ENCODE results near the gene SCLY. TPM values are rescaled to one million over a fixed set of nuclear protein-coding genes. Genes with fewer than 3 reads are reported as not detected.

Gene SCLY
- total and polyA plus RNA-seq, 10 donors: 5.8 to 22.7 (median 14.6) TPM

- intact Hi-C loops (cut with DNase I; ENCODE audit: low total_unique reads): no loop called here
- Histone ChIP-seq H3K4me3 (peak overlapping the region in 2 of 8 donors; percentile 13 to 56), H3K36me3 (no peaks in the 10 kb centered on the region), H3K9me3 (peaks cover 7 to 30% (median 25%) of the 10 kb centered on the region in 8 donors), H3K4me1 (peaks cover 15 to 40% (median 32%) of the 10 kb centered on the region in 6 donors), H3K27ac (peak overlapping the region in 4 of 8 donors; percentile 8 to 67 (median 53)), H3K27me3 (replicated peaks in 1 of 7) (no peaks in the 10 kb centered on the region)
- DNase-seq: peak; percentile 87
- TF ChIP-seq, protein P1, sequence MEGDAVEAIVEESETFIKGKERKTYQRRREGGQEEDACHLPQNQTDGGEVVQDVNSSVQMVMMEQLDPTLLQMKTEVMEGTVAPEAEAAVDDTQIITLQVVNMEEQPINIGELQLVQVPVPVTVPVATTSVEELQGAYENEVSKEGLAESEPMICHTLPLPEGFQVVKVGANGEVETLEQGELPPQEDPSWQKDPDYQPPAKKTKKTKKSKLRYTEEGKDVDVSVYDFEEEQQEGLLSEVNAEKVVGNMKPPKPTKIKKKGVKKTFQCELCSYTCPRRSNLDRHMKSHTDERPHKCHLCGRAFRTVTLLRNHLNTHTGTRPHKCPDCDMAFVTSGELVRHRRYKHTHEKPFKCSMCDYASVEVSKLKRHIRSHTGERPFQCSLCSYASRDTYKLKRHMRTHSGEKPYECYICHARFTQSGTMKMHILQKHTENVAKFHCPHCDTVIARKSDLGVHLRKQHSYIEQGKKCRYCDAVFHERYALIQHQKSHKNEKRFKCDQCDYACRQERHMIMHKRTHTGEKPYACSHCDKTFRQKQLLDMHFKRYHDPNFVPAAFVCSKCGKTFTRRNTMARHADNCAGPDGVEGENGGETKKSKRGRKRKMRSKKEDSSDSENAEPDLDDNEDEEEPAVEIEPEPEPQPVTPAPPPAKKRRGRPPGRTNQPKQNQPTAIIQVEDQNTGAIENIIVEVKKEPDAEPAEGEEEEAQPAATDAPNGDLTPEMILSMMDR (IDR thresholded peaks at IDR 0.05 in 8 of 11, conservative IDR thresholded peaks at IDR 0.05 in 3 of 11): no peak
- peak in 1 of 3 donors; percentile 59 for TF ChIP-seq POLR2AphosphoS5 (IDR thresholded peaks at IDR 0.05)
- TF ChIP-seq POLR2A (IDR thresholded peaks at IDR 0.05): no peak
- 38 to 59% (median 43%) methylated on average over 14 to 19 of the region's 19 CpGs for WGBS, 5 donors
These were observed 47.8 kb downstream of the SCLY start for GRCh38 chr2:238108423-238109183.

DNA sequence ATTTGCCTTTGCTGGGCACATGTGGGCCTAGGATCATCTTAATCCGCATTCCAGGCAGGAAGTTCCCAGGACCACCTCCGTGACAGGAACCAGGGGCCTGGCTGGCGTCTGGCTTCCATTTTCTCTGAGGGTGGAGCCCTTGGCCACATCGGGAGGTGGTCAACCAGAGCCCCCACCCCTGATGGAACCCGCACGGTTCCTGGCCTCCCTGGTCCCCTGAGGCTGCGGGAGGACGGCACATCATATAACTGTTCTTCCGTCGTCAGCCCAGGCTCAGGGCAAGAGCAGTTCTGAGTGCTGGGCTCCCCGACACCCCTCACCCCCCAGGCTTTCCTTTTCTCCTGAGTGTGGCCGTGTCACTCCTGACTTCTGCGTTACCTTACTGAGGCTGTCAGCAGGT, 52.8 kb downstream of the SCLY start:
- intact Hi-C loops (cut with DNase I; ENCODE audit: low total_unique reads): no loop called here
- Histone ChIP-seq H3K4me1 (peaks cover 3 to 22% (median 9%) of the 10 kb centered on the region in 6 donors), H3K27ac (peak overlapping the region in 1 of 8 donors; percentile 43), H3K27me3 (replicated peaks in 1 of 7) (peaks cover 0 to 26% (median 0%) of the 10 kb centered on the region in 7 donors), H3K9me3 (peaks cover 7 to 30% (median 25%) of the 10 kb centered on the region in 8 donors), H3K36me3 (no peaks in the 10 kb centered on the region), H3K4me3 (no peak overlapping the region)
- no peak for TF ChIP-seq POLR2AphosphoS5 (IDR thresholded peaks at IDR 0.05)
- TF ChIP-seq POLR2A (IDR thresholded peaks at IDR 0.05): no peak
- TF ChIP-seq, protein P1 (IDR thresholded peaks at IDR 0.05 in 8 of 11, conservative IDR thresholded peaks at IDR 0.05 in 3 of 11): no peak
- peak; percentile 31 for DNase-seq
- 93 to 96% (median 95%) methylated on average over 13 of the region's 13 CpGs for WGBS, 5 donors

DNA sequence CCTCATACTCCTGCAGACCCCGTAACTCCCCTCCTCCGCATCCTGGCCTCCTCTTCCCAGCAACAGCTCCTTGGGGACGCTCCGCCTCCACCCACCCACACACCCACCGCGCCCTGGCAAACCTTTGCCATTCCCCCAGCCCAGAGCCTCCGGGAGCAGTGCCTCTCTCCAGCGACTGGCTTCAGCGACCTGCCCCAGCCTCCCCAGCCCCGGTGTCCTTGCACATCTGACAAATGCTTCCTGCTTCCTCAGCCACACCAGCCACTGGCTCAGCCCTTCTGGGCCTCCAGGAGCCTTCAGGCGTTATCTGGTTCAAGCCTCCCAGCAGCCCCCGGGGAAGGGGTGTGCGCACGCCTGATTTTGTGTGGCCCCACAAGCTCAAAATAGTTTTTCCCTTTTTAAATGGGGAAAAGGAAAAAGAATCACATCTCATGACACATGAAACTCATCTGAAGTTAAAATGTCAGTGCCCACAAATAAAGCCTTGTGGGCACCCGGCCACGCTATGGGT, 53.6 kb downstream of the SCLY start:
- TF ChIP-seq POLR2AphosphoS5 (IDR thresholded peaks at IDR 0.05) (peak in 2 of 3 donors; percentile 31 to 62), POLR2A (IDR thresholded peaks at IDR 0.05) (peak in 1 of 3 donors; percentile 8)
- TF ChIP-seq, protein P1 (IDR thresholded peaks at IDR 0.05 in 8 of 11, conservative IDR thresholded peaks at IDR 0.05 in 3 of 11): no peak
- WGBS, 5 donors: 55 to 67% (median 60%) methylated on average over 16 of the region's 16 CpGs
- Histone ChIP-seq H3K36me3 (no peaks in the 10 kb centered on the region), H3K27ac (peak overlapping the region in 1 of 8 donors; percentile 43), H3K4me3 (no peak overlapping the region), H3K9me3 (peaks cover 7 to 30% (median 25%) of the 10 kb centered on the region in 8 donors), H3K4me1 (peaks cover 0 to 14% (median 1%) of the 10 kb centered on the region in 6 donors), H3K27me3 (replicated peaks in 1 of 7) (peaks cover 0 to 26% (median 0%) of the 10 kb centered on the region in 7 donors)
- peak; percentile 80 for DNase-seq
- intact Hi-C loops (cut with DNase I; ENCODE audit: low total_unique reads): no loop called here

Data from spleen (tissue), 11 donors.